GM18867 (cell line): Measurements from ENCODE around the gene NFE2L1.
"Not testable (repeated sequence)": the region's sequence is repeated elsewhere in the genome, so short reads cannot be mapped to it uniquely, and the experiment has no call there.

Experiments
- ATAC-seq: cut with Tn5 transposase; IDR thresholded peaks from one replicate; pipeline ENCODE4 v1.9.1; 2021; ENCODE audit warnings: mild to moderate bottlenecking, moderate library complexity; ENCODE audit not compliant: unreplicated experiment

NFE2L1 gene

GRCh38 chr17:48022901-48023300, 25.3 kb upstream of the NFE2L1 start:
- no peak for ATAC-seq

DNA sequence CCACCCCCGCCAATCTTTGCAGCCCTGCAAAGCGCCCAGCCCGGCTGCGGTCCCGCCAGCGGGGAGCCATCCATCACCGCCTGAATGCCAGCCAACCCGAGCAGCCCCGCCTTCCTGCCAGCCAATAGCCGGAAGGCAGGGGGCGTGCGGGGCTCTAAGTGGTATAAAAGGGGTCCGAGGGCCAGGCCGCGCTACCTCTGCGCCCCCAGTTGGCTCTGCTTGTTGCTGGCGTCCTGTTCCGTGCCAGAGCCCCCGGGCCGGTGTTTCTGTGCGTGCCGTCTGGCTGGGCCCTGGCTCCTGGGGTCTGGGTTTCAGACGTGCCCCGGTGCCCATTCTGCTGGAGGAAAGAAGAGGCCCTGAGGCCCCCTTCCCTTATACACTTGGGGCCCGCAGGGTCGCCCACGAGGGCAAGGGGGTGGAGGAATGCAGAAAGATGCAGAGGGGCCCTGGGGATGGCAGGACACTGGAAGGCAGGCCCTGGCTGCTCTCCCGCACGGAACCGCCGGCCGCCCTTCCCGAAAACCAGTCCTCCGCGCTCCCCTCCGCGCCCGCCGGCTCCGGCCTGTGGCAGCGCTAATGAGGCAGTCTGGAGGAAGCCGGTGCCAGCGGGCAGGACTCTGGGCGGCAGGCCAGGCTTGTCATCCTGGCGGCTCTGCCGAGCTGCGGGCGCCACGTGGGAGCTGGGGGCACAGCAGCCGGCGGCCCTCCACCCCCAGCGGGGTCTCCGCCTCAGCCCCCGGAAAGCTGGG, 24.6 kb upstream of the NFE2L1 start:
- ATAC-seq: no peak

DNA sequence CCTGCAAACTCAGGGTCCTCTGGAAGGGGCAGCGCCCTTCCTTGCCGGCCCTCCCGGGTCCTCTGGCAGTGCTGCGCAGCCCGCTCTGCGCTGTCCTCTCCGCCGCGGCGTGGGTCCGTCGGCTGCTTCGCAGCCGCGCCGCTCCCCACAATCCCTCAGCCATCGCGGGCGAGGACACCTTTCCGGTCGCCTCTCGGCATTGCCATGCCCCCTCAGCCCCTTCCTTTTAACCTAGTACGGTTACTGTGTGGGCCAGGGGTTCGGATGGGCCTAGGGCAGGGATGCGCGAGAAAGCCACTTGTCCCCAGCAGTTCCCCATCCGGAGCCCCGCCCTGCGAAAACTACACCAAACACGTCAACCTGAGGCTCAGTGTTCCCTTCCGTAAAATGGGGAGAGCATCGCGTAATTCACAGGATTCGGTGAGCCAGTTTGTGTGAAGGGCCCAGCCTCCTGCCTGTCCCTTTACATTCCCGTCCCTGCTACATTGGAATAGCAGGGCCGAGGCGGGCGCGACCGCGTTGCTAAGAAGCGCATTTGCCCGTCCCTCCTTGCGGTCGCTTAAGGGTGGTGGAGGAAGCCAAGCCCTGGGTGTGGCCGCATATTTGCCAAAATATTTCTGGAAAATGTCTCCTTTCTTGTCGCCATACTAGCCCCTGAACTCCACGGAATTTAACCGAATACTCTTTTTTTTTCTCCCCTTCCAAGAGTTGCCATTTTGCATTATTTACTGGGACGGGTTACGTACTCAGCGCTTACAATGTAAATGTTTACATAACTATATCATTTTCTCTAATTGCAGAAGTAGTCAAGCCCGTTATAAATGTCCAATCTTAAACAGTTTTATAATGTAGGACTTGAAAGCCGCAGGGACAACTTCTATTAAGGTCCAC, 23.8 kb upstream of the NFE2L1 start:
- peak; percentile 10 for ATAC-seq

- peak; percentile 77 for ATAC-seq
Measured at GRCh38 chr17:48025040-48025903, 22.9 kb upstream of the NFE2L1 start.

GRCh38 chr17:48025904-48026501, 22.2 kb upstream of the NFE2L1 start:
- ATAC-seq: no peak

GRCh38 chr17:48026502-48027321, 21.4 kb upstream of the NFE2L1 start:
- peak; percentile 23 for ATAC-seq

- no peak for ATAC-seq
Measured at GRCh38 chr17:48027322-48027981, 20.7 kb upstream of the NFE2L1 start.

- no peak for ATAC-seq
Measured at GRCh38 chr17:48028736-48029135, 19.4 kb upstream of the NFE2L1 start.

DNA sequence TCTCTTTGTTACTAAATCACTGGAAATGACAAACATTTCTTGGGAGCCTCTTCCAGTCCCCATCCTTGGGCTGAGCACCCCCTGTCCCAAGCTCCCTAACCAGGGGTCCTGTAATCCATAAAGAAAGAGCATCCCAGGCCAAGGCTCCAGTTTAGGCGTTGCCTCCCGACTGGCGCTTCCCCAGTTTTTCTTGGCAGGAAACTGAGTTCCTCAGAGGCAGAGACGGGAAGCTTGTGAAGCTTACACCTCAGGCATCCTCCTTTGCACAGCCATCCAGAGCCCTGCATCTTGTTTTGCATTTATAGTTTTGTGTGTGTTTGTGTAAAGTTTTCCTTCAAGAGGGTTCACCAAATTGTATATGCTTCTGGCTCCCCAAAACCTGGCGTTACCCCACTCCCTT, 17.6 kb upstream of the NFE2L1 start:
- no peak for ATAC-seq

- ATAC-seq: no peak
Measured at GRCh38 chr17:48031966-48032365, 16.2 kb upstream of the NFE2L1 start.

DNA sequence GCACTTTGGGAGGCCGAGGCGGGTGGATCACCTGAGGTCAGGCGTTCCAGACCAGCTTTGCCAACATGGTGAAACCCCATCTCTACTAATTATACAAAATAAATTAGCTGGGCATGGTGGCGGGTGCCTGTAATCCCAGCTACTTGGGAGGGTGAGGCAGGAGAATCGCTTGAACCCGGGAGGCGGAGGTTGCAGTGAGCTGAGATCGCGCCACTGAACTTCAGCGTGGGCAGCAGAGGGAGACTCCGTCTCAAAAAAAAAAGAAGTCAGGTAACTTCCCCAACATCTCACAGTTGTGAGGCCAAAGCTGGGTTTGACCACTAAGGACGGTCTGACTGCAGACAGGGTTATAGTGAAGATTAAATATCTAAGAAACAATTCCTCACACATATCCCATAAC, 13.4 kb upstream of the NFE2L1 start:
- not testable (repeated sequence) for ATAC-seq

DNA sequence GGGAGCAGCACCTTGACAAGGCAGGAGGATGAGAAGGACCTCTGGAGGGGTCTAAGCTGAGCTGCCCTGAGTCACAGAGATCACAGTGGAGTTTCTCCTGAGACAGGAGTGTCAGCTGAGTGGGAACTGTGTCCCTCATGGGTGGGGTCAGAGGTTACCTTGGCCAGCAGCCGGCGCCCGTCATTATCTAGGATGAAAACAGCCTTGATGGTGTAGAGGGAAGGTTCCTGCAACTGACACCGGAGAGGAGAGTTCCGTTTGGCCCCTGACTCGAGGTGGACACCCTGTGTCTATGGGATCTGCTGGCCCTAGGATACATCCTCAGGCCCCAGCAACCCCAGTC, 11.5 kb upstream of the NFE2L1 start:
- ATAC-seq: no peak

DNA sequence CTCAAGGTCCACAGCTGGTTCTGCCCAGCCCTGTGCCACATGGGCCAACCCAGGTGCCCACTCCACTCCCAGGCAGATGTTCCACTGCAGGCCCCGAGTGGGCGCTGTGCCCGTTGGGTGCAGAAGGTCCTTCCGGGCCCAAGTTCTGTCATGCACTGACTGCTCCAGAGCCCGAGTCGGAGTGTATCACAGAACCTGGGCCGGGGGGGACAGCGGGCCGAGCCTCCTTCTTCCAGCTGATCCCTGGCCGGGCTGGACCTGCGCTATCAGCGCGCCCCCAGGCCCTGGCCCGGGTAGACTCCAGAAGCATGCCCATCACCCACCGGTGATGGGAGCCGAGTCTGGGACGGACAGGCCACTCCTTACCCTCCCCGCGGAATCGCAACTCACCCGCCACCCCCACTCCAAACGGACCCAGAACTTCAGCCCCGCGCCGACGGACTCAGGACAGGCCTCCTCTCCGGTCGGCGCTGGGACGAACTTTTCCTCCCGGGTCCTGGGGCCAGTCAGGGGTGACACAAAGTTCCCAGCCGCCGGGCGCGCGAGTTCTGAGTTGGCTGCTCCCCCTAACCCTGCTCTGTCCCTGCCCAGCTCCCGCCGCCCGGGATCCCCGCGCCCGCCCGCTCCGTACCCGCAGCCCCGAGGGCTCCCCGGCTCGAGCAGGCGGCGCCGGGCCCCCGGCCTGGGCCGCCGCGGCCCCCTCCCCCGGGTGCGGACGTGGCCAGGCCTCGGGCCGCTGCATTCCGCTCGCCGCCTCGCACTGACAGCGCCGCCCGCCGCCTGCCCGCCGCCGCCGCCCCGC, 10.9 kb upstream of the NFE2L1 start, which contains the start of gene COPZ2:
TSS of gene COPZ2 (minus strand) at position 762 of the 802 bp plus-strand sequence. CDS start at position 742, 20 bp downstream.
- peak; percentile 58 for ATAC-seq

GRCh38 chr17:48037838-48038323, 10.3 kb upstream of the NFE2L1 start:
- no peak for ATAC-seq

DNA sequence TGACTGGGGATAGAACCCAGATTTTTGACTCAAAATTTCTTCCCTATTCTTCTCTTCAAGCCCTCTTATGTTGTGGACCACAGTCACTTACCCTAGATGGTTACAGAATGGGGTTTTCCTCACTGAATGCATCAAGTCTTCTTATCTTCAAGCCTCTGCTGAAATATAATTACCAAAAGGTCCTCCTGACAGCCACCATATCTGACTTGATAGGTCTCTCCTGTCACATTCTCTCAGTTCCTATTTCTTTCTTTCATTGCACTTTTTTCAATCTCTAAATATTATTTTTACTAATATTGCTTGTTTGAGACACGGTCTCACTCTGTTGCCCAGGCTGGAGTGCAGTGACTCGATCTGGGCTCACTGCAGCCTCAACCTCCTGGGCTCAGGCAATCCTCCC, 9.5 kb upstream of the NFE2L1 start:
- no peak for ATAC-seq

DNA sequence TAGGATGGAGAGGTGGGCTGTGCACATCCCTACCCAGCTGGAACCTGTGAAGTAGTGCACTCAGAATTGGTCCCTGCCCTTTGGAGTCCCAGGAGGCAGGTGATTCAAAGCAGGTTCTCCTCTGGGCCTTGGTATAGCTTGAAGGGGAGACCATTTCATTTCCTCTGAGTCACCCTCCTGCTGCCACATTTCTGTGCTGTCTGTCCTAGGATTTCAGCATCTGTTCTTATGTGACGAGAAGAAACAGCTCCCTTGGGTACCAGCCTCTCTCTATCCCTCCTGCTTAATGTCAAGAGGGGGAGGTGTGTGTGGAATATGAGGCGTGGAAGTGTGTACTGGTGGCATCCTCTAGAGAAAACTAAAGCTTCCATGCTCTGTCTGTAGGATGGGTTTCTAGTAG, 5.0 kb upstream of the NFE2L1 start:
- no peak for ATAC-seq

- no peak for ATAC-seq
Measured at GRCh38 chr17:48044851-48045250, 3.3 kb upstream of the NFE2L1 start.

DNA sequence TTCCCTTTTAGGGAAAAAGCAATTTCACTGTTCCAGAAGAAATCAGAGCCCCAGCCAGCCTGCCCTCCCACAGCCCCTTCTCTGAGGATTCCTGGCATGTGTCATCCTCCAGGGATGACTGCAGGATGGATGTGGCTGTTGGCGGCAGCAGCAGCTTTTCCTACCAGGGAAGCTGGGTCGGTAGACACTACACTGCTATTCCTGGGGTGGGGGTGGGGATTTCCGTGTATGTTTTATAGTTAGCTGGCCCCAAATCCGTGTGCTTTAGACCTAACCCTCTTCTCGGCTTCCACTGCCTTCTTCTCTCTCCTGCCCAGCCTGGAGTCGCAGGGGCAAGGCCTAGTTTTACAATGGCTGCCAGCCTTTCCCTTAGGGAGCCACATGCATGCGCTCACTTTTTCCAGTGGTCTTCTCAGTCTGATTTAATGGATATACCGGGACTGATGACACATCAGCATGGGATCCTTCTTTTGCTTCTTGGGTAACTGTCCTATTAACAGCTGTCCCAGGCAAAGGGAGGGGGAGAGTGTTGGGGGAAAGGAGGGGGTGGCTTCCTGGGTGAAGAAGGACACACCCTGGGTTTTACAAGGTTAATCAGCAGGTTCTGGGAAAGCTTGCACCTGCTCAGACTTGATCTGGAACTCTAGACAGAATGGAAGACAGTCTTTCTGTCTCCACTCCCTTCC, 2.7 kb upstream of the NFE2L1 start:
- ATAC-seq: no peak
